Stimulated activated naive B cell treated with anti-CD40 and anti-IgM and Interleukin-4, amounts not matched to agents 10 μg/mL and 1 μg/mL and 100 μg/mL, for 72 hours (primary cell): ENCODE data around the gene LRRC4.

Experiments used
- ATAC-seq, 2 donors: fragments of 150-1000 bp; cut with Tn5 transposase; replicated peaks; 2 replicates each; pipeline ENCODE4 v1.10.0; 2021; ENCODE audit warnings: moderate library complexity in 1 of 2
- DNase-seq: peaks from one replicate; pipeline ENCODE4 v3.0.0; 2021
- H3K27ac Mint-ChIP-seq: one replicate; pipeline ENCODE4 v1.8.0; 2022; ENCODE audit warnings: mild to moderate bottlenecking, mixed read lengths
- H3K27me3 Mint-ChIP-seq, 2 donors: one replicate each; pipeline ENCODE4 v1.8.0; 2022; ENCODE audit warnings: mixed read lengths in 2 of 2
- H3K36me3 Mint-ChIP-seq, 2 donors: one replicate each; pipeline ENCODE4 v1.8.0; 2022; ENCODE audit warnings: mixed read lengths in 2 of 2, mild to moderate bottlenecking in 1 of 2
- H3K4me1 Mint-ChIP-seq, 2 donors: one replicate each; pipeline ENCODE4 v1.8.0; 2022; ENCODE audit warnings: mixed read lengths in 2 of 2, mild to moderate bottlenecking in 1 of 2
- H3K4me3 Mint-ChIP-seq, 2 donors: one replicate each; pipeline ENCODE4 v1.8.0; 2022; ENCODE audit warnings: mild to moderate bottlenecking in 2 of 2, mixed read lengths in 2 of 2, moderate library complexity in 1 of 2
- H3K9me3 Mint-ChIP-seq, 2 donors: one replicate each; pipeline ENCODE4 v1.8.0; 2022; ENCODE audit warnings: mixed read lengths in 2 of 2, mild to moderate bottlenecking in 1 of 2

Gene LRRC4

GRCh38 chr7:128000048-128000447, 31.2 kb downstream of the LRRC4 start:
- ATAC-seq (no peak), DNase-seq (no peak)
- no peaks in the 10 kb centered on the region for H3K27me3 Mint-ChIP-seq
- H3K27ac Mint-ChIP-seq: no peak overlapping the region
- no peaks in the 10 kb centered on the region for H3K9me3 Mint-ChIP-seq
- no peak overlapping the region for H3K4me3 Mint-ChIP-seq
- peaks cover 46 to 56% of the 10 kb centered on the region in 2 donors for H3K4me1 Mint-ChIP-seq
- peaks cover 38 to 54% of the 10 kb centered on the region in 2 donors for H3K36me3 Mint-ChIP-seq

- ATAC-seq: no peak
- Mint-ChIP-seq H3K9me3 (no peaks in the 10 kb centered on the region), H3K27me3 (no peaks in the 10 kb centered on the region), H3K4me3 (no peak overlapping the region), H3K27ac (no peak overlapping the region), H3K4me1 (peaks cover 37 to 42% of the 10 kb centered on the region in 2 donors), H3K36me3 (peaks cover 39 to 56% of the 10 kb centered on the region in 2 donors)
- no peak for DNase-seq
Observed at GRCh38 chr7:127998671-127999070, 32.6 kb downstream of the LRRC4 start.

- Mint-ChIP-seq H3K27me3 (no peaks in the 10 kb centered on the region), H3K4me1 (peaks cover 25 to 29% of the 10 kb centered on the region in 2 donors), H3K4me3 (no peak overlapping the region), H3K9me3 (no peaks in the 10 kb centered on the region), H3K27ac (no peak overlapping the region), H3K36me3 (peaks cover 48 to 68% of the 10 kb centered on the region in 2 donors)
- DNase-seq: no peak
- no peak for ATAC-seq
Observed at GRCh38 chr7:127997226-127997922, 33.9 kb downstream of the LRRC4 start.

DNA sequence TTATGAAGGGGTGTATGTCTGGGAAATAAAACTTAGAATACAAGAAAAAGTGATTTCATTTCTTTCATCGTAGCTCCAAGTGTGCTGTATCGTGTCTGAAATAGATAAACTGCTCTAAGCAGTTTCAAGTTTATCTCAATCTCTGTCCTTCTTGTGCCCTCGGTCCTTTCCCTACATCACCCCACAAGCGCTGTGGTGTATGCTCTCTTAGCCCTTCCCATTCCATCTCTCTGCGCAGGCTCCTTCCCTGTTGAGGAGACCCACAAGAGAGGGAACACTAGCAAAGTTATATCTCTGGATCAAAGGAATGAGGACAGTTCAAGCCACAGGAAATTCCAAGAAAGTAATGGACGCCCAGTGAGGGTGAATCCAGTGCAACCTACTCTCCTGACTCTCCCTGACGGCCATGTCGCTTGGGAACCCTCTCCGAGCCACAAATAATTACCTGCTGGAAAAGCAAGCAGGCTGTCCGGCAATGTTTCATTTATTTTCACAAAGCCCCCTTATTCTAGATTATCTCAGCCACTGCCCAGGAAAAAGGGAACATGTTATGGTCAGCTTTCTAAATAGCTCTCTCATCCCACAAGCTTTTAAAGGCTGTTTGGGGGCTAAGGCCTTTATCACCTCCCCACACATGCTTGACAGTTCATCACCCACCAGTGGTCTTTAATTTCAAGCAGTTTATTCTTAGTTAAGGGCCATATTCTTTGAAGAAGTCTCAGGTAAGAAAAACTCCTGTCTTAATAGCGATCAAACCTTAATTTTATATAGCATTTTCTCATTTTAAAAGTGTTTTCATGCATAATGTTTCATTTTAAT, 34.8 kb downstream of the LRRC4 start:
- H3K27ac Mint-ChIP-seq: no peak overlapping the region
- no peak overlapping the region for H3K4me3 Mint-ChIP-seq
- no peak for DNase-seq
- peaks cover 54 to 71% of the 10 kb centered on the region in 2 donors for H3K36me3 Mint-ChIP-seq
- H3K27me3 Mint-ChIP-seq: no peaks in the 10 kb centered on the region
- no peaks in the 10 kb centered on the region for H3K9me3 Mint-ChIP-seq
- peaks cover 19 to 23% of the 10 kb centered on the region in 2 donors for H3K4me1 Mint-ChIP-seq
- no peak for ATAC-seq

DNA sequence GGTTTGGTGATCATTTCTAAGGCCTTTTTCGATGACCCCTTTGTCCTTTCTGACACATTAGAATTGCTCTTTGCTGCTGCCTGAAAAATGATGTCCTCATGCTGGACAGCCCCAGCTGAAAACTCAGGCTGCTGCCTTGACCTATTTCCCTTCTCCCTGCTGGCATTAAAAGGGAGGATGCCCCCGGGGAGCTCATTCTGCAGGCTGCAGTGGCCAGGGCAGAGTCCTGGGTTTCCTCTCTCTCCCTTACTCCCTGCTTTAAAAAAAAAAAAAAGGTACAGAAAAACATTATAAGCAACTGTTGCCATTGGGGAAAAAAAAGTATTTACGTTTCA, 35.4 kb downstream of the LRRC4 start:
- no peaks in the 10 kb centered on the region for H3K27me3 Mint-ChIP-seq
- peaks cover 14 to 18% of the 10 kb centered on the region in 2 donors for H3K4me1 Mint-ChIP-seq
- DNase-seq: no peak
- no peak for ATAC-seq
- no peak overlapping the region for H3K4me3 Mint-ChIP-seq
- H3K9me3 Mint-ChIP-seq: no peaks in the 10 kb centered on the region
- H3K27ac Mint-ChIP-seq: no peak overlapping the region
- peaks cover 58 to 73% of the 10 kb centered on the region in 2 donors for H3K36me3 Mint-ChIP-seq

GRCh38 chr7:127995156-127995880, 35.9 kb downstream of the LRRC4 start:
- H3K9me3 Mint-ChIP-seq: no peaks in the 10 kb centered on the region
- ATAC-seq: no peak
- no peak overlapping the region for H3K27ac Mint-ChIP-seq
- no peaks in the 10 kb centered on the region for H3K27me3 Mint-ChIP-seq
- H3K36me3 Mint-ChIP-seq: peaks cover 57 to 73% of the 10 kb centered on the region in 2 donors
- peaks cover 9 to 13% of the 10 kb centered on the region in 2 donors for H3K4me1 Mint-ChIP-seq
- DNase-seq: no peak
- H3K4me3 Mint-ChIP-seq: no peak overlapping the region

- no peaks in the 10 kb centered on the region for H3K27me3 Mint-ChIP-seq
- peaks cover 62 to 79% of the 10 kb centered on the region in 2 donors for H3K36me3 Mint-ChIP-seq
- H3K9me3 Mint-ChIP-seq: no peaks in the 10 kb centered on the region
- no peak for ATAC-seq
- peaks cover 8 to 9% of the 10 kb centered on the region in 2 donors for H3K4me1 Mint-ChIP-seq
- no peak overlapping the region for H3K27ac Mint-ChIP-seq
- H3K4me3 Mint-ChIP-seq: no peak overlapping the region
- DNase-seq: no peak
Observed at GRCh38 chr7:127993987-127994386, 37.2 kb downstream of the LRRC4 start.

GRCh38 chr7:127993317-127993716, 37.9 kb downstream of the LRRC4 start:
- DNase-seq (no peak), ATAC-seq (no peak)
- Mint-ChIP-seq H3K4me3 (no peak overlapping the region), H3K27me3 (no peaks in the 10 kb centered on the region), H3K36me3 (peaks cover 57 to 78% of the 10 kb centered on the region in 2 donors), H3K4me1 (peaks cover 1 to 6% of the 10 kb centered on the region in 2 donors), H3K9me3 (no peaks in the 10 kb centered on the region), H3K27ac (peak overlapping the region; percentile 7)

- H3K9me3 Mint-ChIP-seq: no peaks in the 10 kb centered on the region
- H3K27ac Mint-ChIP-seq: peak overlapping the region; percentile 38
- no peak overlapping the region for H3K4me3 Mint-ChIP-seq
Observed at GRCh38 chr7:127988751-127989150, 42.5 kb downstream of the LRRC4 start.

DNA sequence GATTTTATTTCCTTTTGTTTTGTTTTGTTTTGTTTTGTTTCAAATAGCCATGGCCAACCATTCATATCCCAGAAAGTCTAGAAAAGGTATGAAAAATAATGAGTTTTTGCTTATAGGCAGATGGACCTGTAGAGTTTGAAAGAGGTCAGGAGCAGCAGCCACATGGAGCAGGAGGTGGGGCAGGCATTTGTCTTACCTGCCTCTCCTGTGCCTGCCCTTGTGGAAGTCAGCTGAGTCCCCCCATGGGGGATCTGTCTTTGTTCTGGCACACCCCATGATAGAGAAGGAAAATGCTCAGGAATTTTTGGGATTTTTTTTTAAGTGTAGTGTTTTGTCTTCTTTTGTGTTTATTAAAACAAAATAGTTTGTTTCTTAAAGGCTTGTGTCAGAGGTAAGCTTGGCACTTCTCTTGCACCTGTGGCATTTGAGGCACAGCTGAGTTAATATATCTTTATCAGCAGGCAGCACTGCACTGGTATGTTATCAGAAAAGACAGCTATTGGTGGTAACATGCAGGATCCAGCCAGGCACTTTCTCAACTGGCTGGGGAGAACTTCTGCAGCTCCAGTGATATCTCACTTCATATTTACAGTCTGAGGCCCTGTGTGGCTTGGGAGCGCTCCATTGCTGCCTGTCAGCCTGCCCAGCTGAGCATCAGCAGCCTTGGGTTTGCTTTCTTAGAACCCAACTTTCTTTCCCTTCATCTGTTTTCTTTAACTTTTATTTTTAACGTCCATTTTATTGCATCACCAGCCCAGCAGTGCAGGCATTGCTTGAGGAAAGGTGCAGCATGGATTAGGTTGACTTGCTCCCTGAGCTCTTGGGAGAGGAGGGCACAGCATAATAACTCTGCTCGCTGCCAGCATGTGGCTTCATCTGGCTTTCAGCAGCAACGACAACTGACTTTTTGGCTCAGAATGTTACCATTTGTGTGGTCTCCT, 44.4 kb downstream of the LRRC4 start:
- Mint-ChIP-seq H3K27ac (peak overlapping the region; percentile 72), H3K36me3 (peaks cover 41 to 68% of the 10 kb centered on the region in 2 donors), H3K4me1 (peaks cover 6 to 13% of the 10 kb centered on the region in 2 donors), H3K27me3 (no peaks in the 10 kb centered on the region), H3K9me3 (no peaks in the 10 kb centered on the region), H3K4me3 (no peak overlapping the region)
- DNase-seq (no peak), ATAC-seq (no peak)

More at GRCh38 chr7:127988751-127989150, 42.5 kb downstream of the LRRC4 start:
- H3K4me1 Mint-ChIP-seq: peaks cover 0 to 9% of the 10 kb centered on the region in 2 donors
- ATAC-seq (no peak), DNase-seq (no peak)
- no peaks in the 10 kb centered on the region for H3K27me3 Mint-ChIP-seq
- peaks cover 52 to 72% of the 10 kb centered on the region in 2 donors for H3K36me3 Mint-ChIP-seq

GRCh38 chr7:127983804-127984332, 47.4 kb downstream of the LRRC4 start:
- peaks cover 32 to 64% of the 10 kb centered on the region in 2 donors for H3K36me3 Mint-ChIP-seq
- ATAC-seq: no peak
- H3K4me3 Mint-ChIP-seq: no peak overlapping the region
- no peak for DNase-seq
- peaks cover 14 to 17% of the 10 kb centered on the region in 2 donors for H3K4me1 Mint-ChIP-seq
- no peaks in the 10 kb centered on the region for H3K27me3 Mint-ChIP-seq
- H3K27ac Mint-ChIP-seq: no peak overlapping the region
- H3K9me3 Mint-ChIP-seq: peaks cover 5 to 7% of the 10 kb centered on the region in 2 donors

- Mint-ChIP-seq H3K4me3 (no peak overlapping the region), H3K36me3 (peaks cover 48 to 74% of the 10 kb centered on the region in 2 donors), H3K9me3 (peaks cover 18 to 21% of the 10 kb centered on the region in 2 donors), H3K27ac (no peak overlapping the region), H3K4me1 (peaks cover 14 to 24% of the 10 kb centered on the region in 2 donors), H3K27me3 (no peaks in the 10 kb centered on the region)
- ATAC-seq (no peak), DNase-seq (no peak)
Observed at GRCh38 chr7:127981965-127982364, 49.3 kb downstream of the LRRC4 start.

DNA sequence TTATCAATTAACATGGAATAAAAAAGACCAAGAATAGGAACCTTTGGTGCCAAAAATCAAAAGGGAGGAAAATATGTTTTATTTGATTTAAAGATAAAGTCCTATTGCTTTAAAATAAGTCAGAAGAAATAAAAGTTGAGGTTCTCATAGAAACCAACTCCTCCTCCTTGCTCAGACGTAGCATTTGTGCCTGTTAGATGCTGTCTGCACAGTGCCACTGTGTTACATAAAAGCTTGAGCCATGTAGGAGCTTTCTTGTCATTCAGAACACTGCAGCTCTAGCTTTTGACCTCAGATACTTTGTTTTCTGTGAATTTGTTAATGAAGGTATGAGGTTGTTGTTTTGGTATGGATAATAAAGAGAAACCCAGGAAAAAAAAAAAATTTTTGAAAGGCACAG, 50.3 kb downstream of the LRRC4 start:
- peaks cover 14 to 24% of the 10 kb centered on the region in 2 donors for H3K4me1 Mint-ChIP-seq
- peaks cover 19 to 23% of the 10 kb centered on the region in 2 donors for H3K9me3 Mint-ChIP-seq
- H3K27ac Mint-ChIP-seq: no peak overlapping the region
- DNase-seq (no peak), ATAC-seq (no peak)
- H3K4me3 Mint-ChIP-seq: no peak overlapping the region
- no peaks in the 10 kb centered on the region for H3K27me3 Mint-ChIP-seq
- peaks cover 54 to 81% of the 10 kb centered on the region in 2 donors for H3K36me3 Mint-ChIP-seq
